NCI-H510A (cell line): Measurements from ENCODE around the gene VWA3A.

Experiments
- DNase-seq: peaks from one replicate; lab custom pipeline; 2025; lab: John Stamatoyannopoulos, UW

Gene VWA3A

DNA sequence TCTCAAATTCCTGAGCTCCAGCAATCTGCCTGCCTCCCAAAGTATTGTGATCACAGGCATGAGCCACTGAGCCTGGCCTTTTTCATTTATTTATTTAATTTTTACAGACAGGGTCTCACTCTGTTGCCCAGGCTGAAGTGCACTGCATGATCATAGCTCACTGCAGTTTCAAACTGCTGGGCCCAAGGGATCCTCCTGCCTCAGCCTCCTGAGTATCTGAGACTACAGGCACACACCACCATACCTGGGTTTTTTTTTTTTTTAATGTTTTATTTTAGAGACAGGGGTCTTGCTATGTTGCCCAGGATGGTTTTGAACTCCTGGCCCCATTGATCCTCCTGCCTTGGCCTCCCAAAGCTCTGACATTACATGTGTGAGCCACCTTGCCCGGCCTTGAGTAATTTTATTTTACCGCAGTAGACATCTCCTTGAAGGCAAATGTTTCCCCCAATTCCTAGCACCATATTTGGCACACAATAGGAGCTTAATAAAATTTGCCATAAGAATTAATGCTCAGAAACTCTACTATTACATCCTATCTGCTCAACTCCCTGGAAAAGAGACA is 111.8 kb downstream of the VWA3A start:
- DNase-seq, result no peak

DNA sequence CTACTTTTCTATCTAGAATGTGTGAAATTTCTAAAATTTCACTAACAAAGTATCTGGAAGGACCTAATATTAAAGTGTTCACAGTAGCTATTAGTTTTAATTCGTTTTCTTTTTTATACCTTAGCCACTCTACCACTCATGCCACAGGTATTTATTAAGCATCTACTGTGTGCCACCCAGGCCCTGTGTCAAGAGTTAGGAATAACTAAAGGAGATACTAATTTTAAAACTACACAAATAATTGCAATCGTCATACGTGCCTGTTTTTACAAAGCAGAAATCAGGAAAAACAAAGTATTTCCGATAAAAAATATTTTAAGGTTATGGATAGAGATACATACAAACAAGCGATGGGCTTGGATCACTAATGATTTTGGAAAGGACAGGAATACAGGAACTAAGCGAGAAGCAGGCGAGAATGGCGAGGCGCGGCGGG is 113.3 kb downstream of the VWA3A start:
- DNase-seq, result no peak

DNA sequence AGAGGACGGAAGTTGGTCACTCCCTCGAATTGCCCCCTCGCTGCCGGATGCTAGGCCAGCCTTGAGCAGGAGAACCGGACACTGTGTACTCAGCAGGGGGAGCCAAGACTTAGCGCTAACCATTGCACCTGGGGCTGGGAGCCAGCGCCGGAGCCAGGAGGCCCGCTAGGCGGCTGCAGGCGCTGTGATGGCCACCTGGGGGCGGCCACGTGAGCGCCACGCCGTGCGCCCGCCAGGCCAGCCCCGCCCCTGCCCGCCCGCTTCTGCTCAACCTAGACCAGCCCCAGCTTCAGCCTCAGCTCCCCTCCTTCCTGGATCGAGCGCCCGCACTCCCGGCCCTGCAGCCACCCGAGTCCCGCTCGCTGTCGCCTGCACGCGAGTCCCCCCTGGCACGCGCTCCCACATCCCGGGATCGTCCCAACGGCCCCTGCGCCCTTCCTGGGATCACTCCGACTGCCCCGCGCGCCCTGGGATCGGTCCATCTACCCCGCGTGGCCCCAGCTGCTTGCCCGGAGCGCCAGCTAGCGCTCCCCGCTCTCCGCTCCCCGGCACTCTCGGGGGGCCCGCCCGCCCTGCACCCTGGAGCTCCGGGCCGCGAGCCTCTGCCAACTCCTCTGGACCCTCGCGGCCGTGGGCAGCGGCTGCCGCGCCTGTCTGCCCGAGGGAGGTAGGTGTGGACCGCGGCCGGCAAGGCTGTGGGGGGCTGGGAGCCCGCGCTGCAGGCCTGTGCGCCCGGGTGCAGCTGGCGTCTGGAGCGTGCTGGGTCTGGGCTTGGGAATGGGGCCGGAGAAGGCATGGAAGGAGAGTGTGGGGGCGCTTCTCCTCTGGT is 113.9 kb downstream of the VWA3A start, which contains the start of gene EEF2K:
Gene EEF2K, plus strand, starts transcription at position 266 of the 829 bp plus-strand sequence. CDS start 19,452 bp downstream, outside the sequence.
- DNase-seq, result peak; percentile 96
